GM23338 (cell line): Measurements from ENCODE around the gene LAMB1. TPM values are rescaled to one million over a fixed set of nuclear protein-coding genes. Genes with fewer than 3 reads are reported as not detected.

Experiments
- ATAC-seq: fragments of 200-7000 bp; cut with Tn5 transposase; 3 replicates; pipeline ENCODE4 v1.9.1; 2020
- DNase-seq: peaks from one replicate; pipeline ENCODE4 v3.0.0-alpha.2; 2015; ENCODE audit warnings: low spot score
- H2AFZ ChIP-seq: fragments of 200-600 bp; sonication (generic); 2 replicates; pipeline ENCODE4 v1.8.0; 2016; ENCODE audit warnings: antibody characterized with exemption, mild to moderate bottlenecking, moderate library complexity
- H3F3A ChIP-seq: fragments of 200-600 bp; sonication (generic); replicated peaks from 2 replicates; pipeline ENCODE4 v1.8.0; 2017; ENCODE audit warnings: antibody characterized with exemption, mixed run types, low read depth
- H3K27ac ChIP-seq: fragments of 200-600 bp; sonication (generic); 2 replicates; pipeline ENCODE4 v1.6.1; 2016; ENCODE audit warnings: low read depth
- H3K27me3 ChIP-seq: fragments of 200-600 bp; sonication (generic); 2 replicates; pipeline ENCODE4 v1.8.0; 2016; ENCODE audit warnings: mild to moderate bottlenecking, mixed run types, moderate library complexity; ENCODE audit not compliant: insufficient read depth
- H3K36me3 ChIP-seq: fragments of 200-600 bp; sonication (generic); 2 replicates; pipeline ENCODE4 v1.8.0; 2016; ENCODE audit warnings: mild to moderate bottlenecking; ENCODE audit not compliant: insufficient read depth
- H3K4me1 ChIP-seq: fragments of 200-600 bp; sonication (generic); 2 replicates; pipeline ENCODE4 v1.8.0; 2016; ENCODE audit warnings: mild to moderate bottlenecking, moderate library complexity; ENCODE audit not compliant: insufficient read depth
- H3K4me2 ChIP-seq: fragments of 200-600 bp; sonication (generic); 2 replicates; pipeline ENCODE4 v1.7.1; 2017; ENCODE audit warnings: mixed run types
- H3K4me3 ChIP-seq: fragments of 200-600 bp; sonication (generic); 2 replicates; pipeline ENCODE4 v1.6.1; 2016; ENCODE audit warnings: mixed run types
- H3K79me2 ChIP-seq: fragments of 200-600 bp; sonication (generic); replicated peaks from 2 replicates; pipeline ENCODE4 v1.8.0; 2017; ENCODE audit warnings: mild to moderate bottlenecking; ENCODE audit not compliant: insufficient read depth
- H3K9me2 ChIP-seq: fragments of 200-600 bp; sonication (generic); 2 replicates; pipeline ENCODE4 v1.8.0; 2017; ENCODE audit not compliant: insufficient read depth
- H4K20me1 ChIP-seq: fragments of 200-600 bp; sonication (generic); replicated peaks from 2 replicates; pipeline ENCODE4 v1.8.0; 2017; ENCODE audit warnings: mild to moderate bottlenecking; ENCODE audit not compliant: insufficient read depth
- H3K27ac Mint-ChIP-seq: 2 replicates; pipeline ENCODE4 v1.8.0; 2020; ENCODE audit warnings: inconsistent platforms, mild to moderate bottlenecking, moderate library complexity, mixed read lengths
- H3K27me3 Mint-ChIP-seq: 3 replicates; pipeline ENCODE4 v1.8.0; 2022; ENCODE audit warnings: low read depth, mild to moderate bottlenecking, moderate library complexity, mixed read lengths, inconsistent platforms; ENCODE audit not compliant: insufficient read depth, poor library complexity
- H3K36me3 Mint-ChIP-seq: 3 replicates; pipeline ENCODE4 v1.8.0; 2021; ENCODE audit warnings: low read depth, mild to moderate bottlenecking, inconsistent platforms, moderate library complexity, mixed read lengths
- H3K4me1 Mint-ChIP-seq: 3 replicates; pipeline ENCODE4 v1.8.0; 2020; ENCODE audit warnings: mild to moderate bottlenecking, inconsistent platforms, mixed read lengths
- H3K4me3 Mint-ChIP-seq: 3 replicates; pipeline ENCODE4 v1.8.0; 2021; ENCODE audit warnings: moderate library complexity, mild to moderate bottlenecking, inconsistent platforms, mixed read lengths
- H3K9me3 Mint-ChIP-seq: 3 replicates; pipeline ENCODE4 v1.8.0; 2020; ENCODE audit warnings: moderate library complexity, mild to moderate bottlenecking, inconsistent platforms, mixed read lengths
- CREB1 ChIP-seq: fragments of 250-450 bp; sonication (Bioruptor Pico); IDR thresholded peaks from 2 replicates; pipeline ENCODE4 v1.5.0; 2020; ENCODE audit warnings: low read depth, mild to moderate bottlenecking, moderate library complexity
- CTCF ChIP-seq, 2 experiments: fragments of 200-600 bp in 1 of 2; sonication (generic) in 1 of 2; conservative IDR thresholded peaks; 2 replicates each; pipeline versions ENCODE4 v1.5.1 to v1.6.1; 2016 to 2017; ENCODE audit warnings: antibody characterized with exemption in 2 of 2, low read depth in 2 of 2, mild to moderate bottlenecking in 2 of 2, moderate library complexity in 1 of 2
- ETS1 ChIP-seq: IDR thresholded peaks from 2 replicates; pipeline ENCODE4 v1.6.1; 2016; ENCODE audit warnings: antibody characterized with exemption
- EZH2 ChIP-seq: fragments of 200-600 bp; sonication (generic); IDR thresholded peaks from one replicate; pipeline ENCODE4 v1.8.0; 2017; ENCODE audit warnings: antibody characterized with exemption, mild to moderate bottlenecking, low read depth; ENCODE audit not compliant: unreplicated experiment
- EZH2phosphoT487 ChIP-seq: fragments of 200-600 bp; sonication (generic); IDR thresholded peaks from one replicate; pipeline ENCODE4 v1.8.1; 2018; ENCODE audit warnings: antibody characterized with exemption; ENCODE audit not compliant: unreplicated experiment
- JUNB ChIP-seq: IDR thresholded peaks from one replicate; pipeline ENCODE4 v1.6.1; 2016; ENCODE audit warnings: antibody characterized with exemption; ENCODE audit not compliant: unreplicated experiment
- NANOG ChIP-seq: IDR thresholded peaks from 2 replicates; pipeline ENCODE4 v1.6.1; 2016; ENCODE audit warnings: antibody characterized with exemption, borderline replicate concordance
- POLR2AphosphoS5 ChIP-seq: IDR thresholded peaks from 2 replicates; pipeline ENCODE4 v1.6.1; 2016; ENCODE audit warnings: antibody characterized with exemption, low read depth
- REST ChIP-seq: IDR thresholded peaks from one replicate; pipeline ENCODE4 v1.6.1; 2018; ENCODE audit warnings: antibody characterized with exemption; ENCODE audit not compliant: unreplicated experiment
- STAT1 ChIP-seq: IDR thresholded peaks from one replicate; pipeline ENCODE4 v1.6.1; 2016; ENCODE audit warnings: antibody characterized with exemption; ENCODE audit not compliant: unreplicated experiment
- ZNF114 ChIP-seq: fragments of 250-450 bp; sonication (Bioruptor Pico); IDR thresholded peaks from 2 replicates; pipeline ENCODE4 v1.5.0; 2020; ENCODE audit warnings: mild to moderate bottlenecking, moderate library complexity
- ZNF331 ChIP-seq: fragments of 250-450 bp; sonication (Bioruptor Pico); IDR thresholded peaks from 2 replicates; pipeline ENCODE4 v1.5.0; 2020; ENCODE audit warnings: low read depth, mild to moderate bottlenecking, moderate library complexity
- ZNF462 ChIP-seq: fragments of 250-450 bp; sonication (Bioruptor Pico); IDR thresholded peaks from 2 replicates; pipeline ENCODE4 v1.5.0; 2020; ENCODE audit warnings: mild to moderate bottlenecking, moderate library complexity
- polyA plus RNA-seq: library from polyadenylated mRNA; unstranded; fragments of >200 nt; fragmentation: Nextera tagmentation; extraction: Ambion mirVana; gene quantifications from 2 replicates; pipeline ENCODE4 v1.2.1, GENCODE V29; 2016
- total RNA-seq: library from RNA; depleted of rRNA; stranded (reverse); fragments of >200 nt; shearing (Covaris generic); gene quantifications from 2 replicates; pipeline ENCODE4 v1.2.3, GENCODE V29; 2014

LAMB1 gene
- total and polyA plus RNA-seq, 2 experiments from 2014 or later: 53.5 to 57.8 TPM

- DNase-seq (no peak), ATAC-seq (no peak)
- H3K27ac Mint-ChIP-seq: no peak overlapping the region
- H3K27ac ChIP-seq: no peak overlapping the region
- no peak overlapping the region for H3K4me3 ChIP-seq
- peaks cover 20% of the 10 kb centered on the region for H3K79me2 ChIP-seq
- H3K4me1 ChIP-seq: no peaks in the 10 kb centered on the region; the same call in 1 of the 2 replicates
- no peaks in the 10 kb centered on the region for H3K9me3 Mint-ChIP-seq
- H3K4me3 Mint-ChIP-seq: no peak overlapping the region
- no peak overlapping the region for H3K4me2 ChIP-seq
- no peak overlapping the region for H2AFZ ChIP-seq
- TF ChIP-seq NANOG (no peak), EZH2 (no peak), ZNF331 (CRISPR knock-in tag) (no peak), CTCF (conservative IDR thresholded peaks at IDR 0.05; ENCODE audit: low read depth in 2 of 2) (no peak), ZNF114 (CRISPR knock-in tag) (no peak), CREB1 (no peak), STAT1 (no peak), ZNF462 (CRISPR knock-in tag) (no peak), EZH2phosphoT487 (no peak), JUNB (no peak), ETS1 (no peak), REST (no peak), POLR2AphosphoS5 (no peak)
- peaks cover 4% of the 10 kb centered on the region; the same call in 1 of the 2 replicates for H4K20me1 ChIP-seq
- no peaks in the 10 kb centered on the region for H3K27me3 ChIP-seq
- no peaks in the 10 kb centered on the region for H3F3A ChIP-seq
- H3K27me3 Mint-ChIP-seq: no peaks in the 10 kb centered on the region
- H3K36me3 ChIP-seq: peaks cover 24% of the 10 kb centered on the region; the same call in 1 of the 2 replicates
- H3K36me3 Mint-ChIP-seq: peaks cover 64% of the 10 kb centered on the region
- H3K4me1 Mint-ChIP-seq: no peaks in the 10 kb centered on the region; the same call in 2 of the 3 replicates
- H3K9me2 ChIP-seq: no peaks in the 10 kb centered on the region
Measured at GRCh38 chr7:107907790-107908189, 95.2 kb downstream of the LAMB1 start.
